Measurements from ENCODE around the gene AIFM2. TPM values are rescaled to one million over a fixed set of nuclear protein-coding genes. Genes with fewer than 3 reads are reported as not detected.

AIFM2 gene
- total and polyA plus RNA-seq, 2 of the 13 experiments (the other 11 are each of a cell fraction or from before 2014, with no cell fraction given): 20.3 to 29.5 TPM

DNA sequence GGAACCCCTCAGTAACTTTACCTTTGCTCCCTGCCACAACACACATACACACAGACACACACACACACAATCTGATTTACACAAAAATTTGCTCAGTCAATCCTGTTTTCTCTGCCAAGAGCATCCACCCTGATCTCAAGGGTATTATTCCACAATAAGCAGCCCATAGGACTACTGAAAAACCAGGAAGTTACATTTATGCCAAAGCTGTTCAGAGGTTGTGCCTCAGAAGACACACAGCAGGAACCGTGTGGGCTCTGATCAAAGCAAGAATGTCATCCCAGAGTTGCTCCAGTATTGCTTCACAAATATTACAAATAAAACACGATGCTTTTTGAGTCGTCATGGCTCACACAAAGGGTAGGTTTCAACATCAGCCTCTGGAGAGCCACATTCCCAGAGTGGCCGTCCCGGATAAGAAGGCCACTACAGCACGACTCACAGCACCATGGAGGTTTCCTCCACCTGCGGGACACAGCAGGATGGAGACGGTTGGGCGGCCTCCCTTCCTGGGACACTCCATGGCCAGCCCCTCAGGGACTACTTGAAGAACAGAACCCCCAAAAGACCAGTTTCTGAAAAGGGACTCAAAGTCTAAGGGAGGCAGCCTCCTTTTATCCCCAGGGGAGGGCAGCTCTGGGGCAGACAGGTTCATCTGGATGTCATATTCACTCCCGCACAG, 1.6 kb downstream of the AIFM2 start (continued):
- no peak for TF ChIP-seq MZF1 (CRISPR knock-in tag; IDR thresholded peaks at IDR 0.05; ENCODE audit: borderline replicate concordance)
- no peak for TF ChIP-seq ARNT2 (CRISPR knock-in tag; IDR thresholded peaks at IDR 0.05; ENCODE audit: low read depth)
- TF ChIP-seq ZNF772 (CRISPR knock-in tag; IDR thresholded peaks at IDR 0.05): no peak
- no peak for TF ChIP-seq ZNF296 (CRISPR knock-in tag; conservative IDR thresholded peaks at IDR 0.05)
- TF ChIP-seq ZNF619 (CRISPR knock-in tag; IDR thresholded peaks at IDR 0.05): no peak
- no peak for TF ChIP-seq KDM4B (CRISPR knock-in tag; IDR thresholded peaks at IDR 0.05)
- TF ChIP-seq, protein P1, sequence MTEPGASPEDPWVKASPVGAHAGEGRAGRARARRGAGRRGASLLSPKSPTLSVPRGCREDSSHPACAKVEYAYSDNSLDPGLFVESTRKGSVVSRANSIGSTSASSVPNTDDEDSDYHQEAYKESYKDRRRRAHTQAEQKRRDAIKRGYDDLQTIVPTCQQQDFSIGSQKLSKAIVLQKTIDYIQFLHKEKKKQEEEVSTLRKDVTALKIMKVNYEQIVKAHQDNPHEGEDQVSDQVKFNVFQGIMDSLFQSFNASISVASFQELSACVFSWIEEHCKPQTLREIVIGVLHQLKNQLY (CRISPR knock-in tag; IDR thresholded peaks at IDR 0.05): no peak
- no peak for TF ChIP-seq ZFP62 (CRISPR knock-in tag; IDR thresholded peaks at IDR 0.05)
- no peak for TF ChIP-seq FOXM1 (CRISPR knock-in tag; IDR thresholded peaks at IDR 0.05)
- TF ChIP-seq ZNF549 (CRISPR knock-in tag; IDR thresholded peaks at IDR 0.05): no peak
- TF ChIP-seq ZFY (CRISPR knock-in tag; IDR thresholded peaks at IDR 0.05): 0 out of 2 replicates have a peak, but pooled peaks have one; percentile 24
- TF ChIP-seq ZNF7 (CRISPR knock-in tag; IDR thresholded peaks at IDR 0.05): 0 out of 2 replicates have a peak, but pooled peaks have one; percentile 36
- no peak for TF ChIP-seq MEIS2 (CRISPR knock-in tag; IDR thresholded peaks at IDR 0.05)
- no peak for TF ChIP-seq AHR (CRISPR knock-in tag; IDR thresholded peaks at IDR 0.05)
- no peak for TF ChIP-seq ZNF766 (CRISPR knock-in tag; IDR thresholded peaks at IDR 0.05; ENCODE audit: borderline replicate concordance)
- no peak for TF ChIP-seq ARNT (IDR thresholded peaks at IDR 0.05)
- TF ChIP-seq ZNF558 (CRISPR knock-in tag; IDR thresholded peaks at IDR 0.05; ENCODE audit: borderline replicate concordance): no peak
- TF ChIP-seq GFI1 (CRISPR knock-in tag; IDR thresholded peaks at IDR 0.05; ENCODE audit: borderline replicate concordance): no peak
- peak; percentile 72 for TF ChIP-seq ISL2 (CRISPR knock-in tag; IDR thresholded peaks at IDR 0.05)
- TF ChIP-seq ZBTB21 (CRISPR knock-in tag; IDR thresholded peaks at IDR 0.05): peak; percentile 54; the same call in 1 of the 2 replicates
- TF ChIP-seq RBAK (CRISPR knock-in tag; IDR thresholded peaks at IDR 0.05): no peak
- no peak for TF ChIP-seq ZNF777 (CRISPR knock-in tag; IDR thresholded peaks at IDR 0.05)
- no peak for TF ChIP-seq ZFYVE20 (CRISPR knock-in tag; IDR thresholded peaks at IDR 0.05; ENCODE audit: borderline replicate concordance, low read depth)
- TF ChIP-seq EEA1 (CRISPR knock-in tag; IDR thresholded peaks at IDR 0.05; ENCODE audit: borderline replicate concordance): no peak
- TF ChIP-seq ZNF768 (CRISPR knock-in tag; IDR thresholded peaks at IDR 0.05): no peak; the same call in 1 of the 2 replicates
- TF ChIP-seq, protein P2, sequence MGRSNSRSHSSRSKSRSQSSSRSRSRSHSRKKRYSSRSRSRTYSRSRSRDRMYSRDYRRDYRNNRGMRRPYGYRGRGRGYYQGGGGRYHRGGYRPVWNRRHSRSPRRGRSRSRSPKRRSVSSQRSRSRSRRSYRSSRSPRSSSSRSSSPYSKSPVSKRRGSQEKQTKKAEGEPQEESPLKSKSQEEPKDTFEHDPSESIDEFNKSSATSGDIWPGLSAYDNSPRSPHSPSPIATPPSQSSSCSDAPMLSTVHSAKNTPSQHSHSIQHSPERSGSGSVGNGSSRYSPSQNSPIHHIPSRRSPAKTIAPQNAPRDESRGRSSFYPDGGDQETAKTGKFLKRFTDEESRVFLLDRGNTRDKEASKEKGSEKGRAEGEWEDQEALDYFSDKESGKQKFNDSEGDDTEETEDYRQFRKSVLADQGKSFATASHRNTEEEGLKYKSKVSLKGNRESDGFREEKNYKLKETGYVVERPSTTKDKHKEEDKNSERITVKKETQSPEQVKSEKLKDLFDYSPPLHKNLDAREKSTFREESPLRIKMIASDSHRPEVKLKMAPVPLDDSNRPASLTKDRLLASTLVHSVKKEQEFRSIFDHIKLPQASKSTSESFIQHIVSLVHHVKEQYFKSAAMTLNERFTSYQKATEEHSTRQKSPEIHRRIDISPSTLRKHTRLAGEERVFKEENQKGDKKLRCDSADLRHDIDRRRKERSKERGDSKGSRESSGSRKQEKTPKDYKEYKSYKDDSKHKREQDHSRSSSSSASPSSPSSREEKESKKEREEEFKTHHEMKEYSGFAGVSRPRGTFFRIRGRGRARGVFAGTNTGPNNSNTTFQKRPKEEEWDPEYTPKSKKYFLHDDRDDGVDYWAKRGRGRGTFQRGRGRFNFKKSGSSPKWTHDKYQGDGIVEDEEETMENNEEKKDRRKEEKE (IDR thresholded peaks at IDR 0.05): no peak
- TF ChIP-seq, protein P3, sequence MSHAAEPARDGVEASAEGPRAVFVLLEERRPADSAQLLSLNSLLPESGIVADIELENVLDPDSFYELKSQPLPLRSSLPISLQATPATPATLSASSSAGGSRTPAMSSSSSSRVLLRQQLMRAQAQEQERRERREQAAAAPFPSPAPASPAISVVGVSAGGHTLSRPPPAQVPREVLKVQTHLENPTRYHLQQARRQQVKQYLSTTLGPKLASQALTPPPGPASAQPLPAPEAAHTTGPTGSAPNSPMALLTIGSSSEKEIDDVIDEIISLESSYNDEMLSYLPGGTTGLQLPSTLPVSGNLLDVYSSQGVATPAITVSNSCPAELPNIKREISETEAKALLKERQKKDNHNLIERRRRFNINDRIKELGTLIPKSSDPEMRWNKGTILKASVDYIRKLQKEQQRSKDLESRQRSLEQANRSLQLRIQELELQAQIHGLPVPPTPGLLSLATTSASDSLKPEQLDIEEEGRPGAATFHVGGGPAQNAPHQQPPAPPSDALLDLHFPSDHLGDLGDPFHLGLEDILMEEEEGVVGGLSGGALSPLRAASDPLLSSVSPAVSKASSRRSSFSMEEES (CRISPR knock-in tag; IDR thresholded peaks at IDR 0.05): no peak; the same call in 1 of the 2 replicates
- TF ChIP-seq NFYB (CRISPR knock-in tag; IDR thresholded peaks at IDR 0.05): no peak

Measured in HepG2 (cell line).